ENCODE data around the gene TMEM143.
"Not testable (repeated sequence)": the region's sequence is repeated elsewhere in the genome, so short reads cannot be mapped to it uniquely, and the experiment has no call there.

The TMEM143 gene

GRCh38 chr19:48363810-48364597 lies at the start of gene TMEM143, which contains the start of gene SYNGR4:
Gene TMEM143 (minus strand): TSS chr19:48363940. CDS start chr19:48363920, 20 bp downstream.
Gene SYNGR4 (plus strand): TSS chr19:48364367. CDS start chr19:48365843, 1,476 bp downstream.
- DNase-seq (ENCODE audit: low read depth in 3 of 3) = peak; percentile 91 to 98 (median 95)

- no peak for DNase-seq (ENCODE audit: low read depth in 3 of 3)
Measured at GRCh38 chr19:48405850-48406249, 42.1 kb upstream of the TMEM143 start.

GRCh38 chr19:48405010-48405659 lies 41.4 kb upstream of the TMEM143 start:
- DNase-seq (ENCODE audit: low read depth in 3 of 3) = no peak

GRCh38 chr19:48403606-48404005 lies 39.9 kb upstream of the TMEM143 start:
- no peak for DNase-seq (ENCODE audit: low read depth in 3 of 3)

- no peak for DNase-seq (ENCODE audit: low read depth in 3 of 3)
Measured at GRCh38 chr19:48401287-48401686, 37.5 kb upstream of the TMEM143 start.

- no peak for DNase-seq (ENCODE audit: low read depth in 3 of 3)
Measured at GRCh38 chr19:48400018-48400742, 36.4 kb upstream of the TMEM143 start.

GRCh38 chr19:48398375-48399235 lies 34.9 kb upstream of the TMEM143 start:
- peak; percentile 68 to 85 (median 79) for DNase-seq (ENCODE audit: low read depth in 3 of 3)

- DNase-seq (ENCODE audit: low read depth in 3 of 3) = no peak
Measured at GRCh38 chr19:48398102-48398374, 34.3 kb upstream of the TMEM143 start.

- no peak for DNase-seq (ENCODE audit: low read depth in 3 of 3)
Measured at GRCh38 chr19:48397263-48398101, 33.7 kb upstream of the TMEM143 start.

GRCh38 chr19:48396824-48397176 lies 33.1 kb upstream of the TMEM143 start:
- DNase-seq (ENCODE audit: low read depth in 3 of 3) = no peak

- DNase-seq (ENCODE audit: low read depth in 3 of 3) = no peak
Measured at GRCh38 chr19:48396016-48396823, 32.5 kb upstream of the TMEM143 start.

GRCh38 chr19:48395499-48395898 lies 31.8 kb upstream of the TMEM143 start:
- no peak for DNase-seq (ENCODE audit: low read depth in 3 of 3)

GRCh38 chr19:48395170-48395455 lies 31.4 kb upstream of the TMEM143 start:
- DNase-seq (ENCODE audit: low read depth in 3 of 3) = no peak

- DNase-seq (ENCODE audit: low read depth in 3 of 3) = no peak
Measured at GRCh38 chr19:48394331-48395169, 30.8 kb upstream of the TMEM143 start.

- DNase-seq (ENCODE audit: low read depth in 3 of 3) = no peak
Measured at GRCh38 chr19:48393559-48394330, 30.0 kb upstream of the TMEM143 start, which contains the start of gene GRIN2D. Gene GRIN2D (plus strand): TSS chr19:48393668. CDS start chr19:48398393, 4,725 bp downstream.

- DNase-seq (ENCODE audit: low read depth in 3 of 3) = no peak
Measured at GRCh38 chr19:48392860-48393558, 29.3 kb upstream of the TMEM143 start.

- DNase-seq (ENCODE audit: low read depth in 3 of 3) = not testable (repeated sequence)
Measured at GRCh38 chr19:48392006-48392344, 28.2 kb upstream of the TMEM143 start.

All from stimulated activated CD4-positive, alpha-beta T cell treated with anti-CD3 and anti-CD28 coated beads, TNF-alpha, amount 100 ng/mL, for 48 hours (primary cell).